Keratinocyte (primary cell): ENCODE measurements around the gene ZNF710. TPM values are rescaled to one million over a fixed set of nuclear protein-coding genes. Genes with fewer than 3 reads are reported as not detected.

Experiments used
- DNase-seq: peaks from one replicate; pipeline ENCODE4 v3.0.0-alpha.2; 2011; ENCODE audit warnings: low read depth, missing footprints, low spot score
- FAIRE-seq: peaks from 2 replicates; lab custom pipeline; 2011; peaks lifted over from hg19 to GRCh38; lab: Jason Lieb, UNC
- H2AFZ ChIP-seq: 2 replicates; pipeline ENCODE4 v1.6.0; 2012; ENCODE audit warnings: low read length, control low read depth, inconsistent platforms; ENCODE audit not compliant: control insufficient read depth
- H3K27ac ChIP-seq: 2 replicates; pipeline ENCODE4 v1.5.1; 2011; ENCODE audit warnings: low read length; ENCODE audit not compliant: control insufficient read depth, insufficient read depth
- H3K27me3 ChIP-seq: 3 replicates; pipeline ENCODE4 v1.6.0; 2011; ENCODE audit warnings: low read length; ENCODE audit not compliant: control insufficient read depth, insufficient read depth; ENCODE audit errors: extremely low read depth
- H3K36me3 ChIP-seq, 2 experiments: 2 replicates in 1 of 2; 3 replicates in 1 of 2; pipeline ENCODE4 v1.5.1; 2011; ENCODE audit warnings: low read length in 2 of 2, mild to moderate bottlenecking in 1 of 2; ENCODE audit not compliant: control insufficient read depth in 2 of 2, insufficient read depth in 2 of 2; ENCODE audit errors: extremely low read depth in 1 of 2
- H3K4me1 ChIP-seq: 3 replicates; pipeline ENCODE4 v1.5.1; 2011; ENCODE audit warnings: low read length; ENCODE audit not compliant: control insufficient read depth, insufficient read depth; ENCODE audit errors: extremely low read depth
- H3K4me2 ChIP-seq: 3 replicates; pipeline ENCODE4 v1.6.0; 2011; ENCODE audit warnings: low read depth, low read length; ENCODE audit not compliant: control insufficient read depth, insufficient read depth; ENCODE audit errors: extremely low read depth
- H3K4me3 ChIP-seq, 3 experiments: fragments of 200-600 bp in 1 of 3; sonication (generic) in 1 of 3; 2 replicates in 2 of 3; 3 replicates in 1 of 3; pipeline ENCODE4 v1.5.1; 2011 to 2016; ENCODE audit warnings: low read length in 3 of 3, mild to moderate bottlenecking in 3 of 3, control low read depth in 2 of 3, inconsistent platforms in 1 of 3, low read depth in 1 of 3, mixed read lengths in 1 of 3, mixed run types in 1 of 3, moderate library complexity in 1 of 3; ENCODE audit not compliant: control insufficient read depth in 2 of 3, insufficient read depth in 2 of 3; ENCODE audit errors: extremely low read depth in 1 of 3
- H3K79me2 ChIP-seq: 2 replicates; pipeline ENCODE4 v1.6.0; 2012; ENCODE audit warnings: low read length; ENCODE audit not compliant: control insufficient read depth, insufficient read depth
- H3K9ac ChIP-seq: 3 replicates; pipeline ENCODE4 v1.6.0; 2011; ENCODE audit warnings: low read length; ENCODE audit not compliant: control insufficient read depth, insufficient read depth; ENCODE audit errors: extremely low read depth
- H3K9me1 ChIP-seq: 3 replicates; pipeline ENCODE4 v1.6.0; 2011; ENCODE audit warnings: low read length; ENCODE audit not compliant: control insufficient read depth, insufficient read depth; ENCODE audit errors: extremely low read depth
- H3K9me3 ChIP-seq: 2 replicates; pipeline ENCODE4 v1.5.1; 2012; ENCODE audit warnings: low read depth, low read length; ENCODE audit not compliant: control insufficient read depth
- H4K20me1 ChIP-seq: 3 replicates; pipeline ENCODE4 v1.6.0; 2011; ENCODE audit warnings: low read length; ENCODE audit not compliant: control insufficient read depth, insufficient read depth; ENCODE audit errors: extremely low read depth
- EZH2 ChIP-seq: IDR thresholded peaks from one replicate; pipeline ENCODE4 v1.6.1; 2012; ENCODE audit warnings: inconsistent platforms, mild to moderate bottlenecking, low read length, moderate library complexity
- dilution Hi-C: fragments of 300-500 bp; cut with MboI; formaldehyde crosslinking; loops from one replicate; pipeline ENCODE4 v1.7.0; 2020; ENCODE audit warnings: low sequenced_read_pairs; ENCODE audit not compliant: extremely low pct_ligation_motif_present
- polyA plus RNA-seq, 5 experiments: library from polyadenylated mRNA; depleted of rRNA in 3 of 5; stranded (reverse) in 3 of 5; stranded (forward) in 1 of 5; unstranded in 1 of 5; fragments of >200 nt; gene quantifications; 1 replicate in 1 of 5; 2 replicates in 3 of 5; 3 replicates in 1 of 5; pipeline versions ENCODE4 v1.2.1 to v1.2.3, GENCODE V29; 2011 to 2012; ENCODE audit warnings: missing spikeins in 2 of 5, low read depth in 1 of 5, low replicate concordance in 1 of 5
- TF ChIP-seq, protein P1 (sequence below), 3 experiments: IDR thresholded peaks in 1 of 3; conservative IDR thresholded peaks in 1 of 3; optimal IDR thresholded peaks in 1 of 3; 2 replicates in 2 of 3; 3 replicates in 1 of 3; pipeline versions ENCODE3 to v1.5.1; 2011; ENCODE audit warnings: low read length in 3 of 3, mild to moderate bottlenecking in 3 of 3, moderate library complexity in 2 of 3, control low read depth in 1 of 3, inconsistent platforms in 1 of 3; ENCODE audit not compliant: insufficient read depth in 2 of 3; ENCODE audit errors: extremely low read depth in 1 of 3

The ZNF710 gene
- polyA plus RNA-seq, 1 donor (not counting 4 experiments of a cell fraction or from before 2014, with no cell fraction given) = 4.5 TPM

DNA sequence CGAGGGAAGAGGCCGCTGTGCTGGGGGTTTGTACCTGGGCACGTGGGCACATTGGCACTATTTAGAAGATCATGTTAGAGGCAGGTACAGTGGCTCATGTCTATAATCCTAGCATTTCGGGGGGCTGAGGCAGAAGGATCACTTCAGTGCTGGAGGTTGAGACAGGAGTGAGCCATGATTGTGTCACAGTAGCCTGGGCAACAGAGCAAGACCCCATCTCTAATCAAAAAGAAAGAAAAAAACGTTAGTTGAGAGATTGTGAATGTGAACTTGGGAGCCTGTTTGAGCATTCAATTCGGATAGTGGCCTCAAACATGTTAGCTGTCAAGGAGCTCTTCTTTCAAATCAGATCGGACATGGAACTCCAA is 64.5 kb downstream of the ZNF710 start:
- Histone ChIP-seq H3K27ac (no peak overlapping the region), H3K4me2 (no peak overlapping the region), H3K79me2 (no peaks in the 10 kb centered on the region), H4K20me1 (no peaks in the 10 kb centered on the region), H3K9me3 (no peaks in the 10 kb centered on the region), H3K9me1 (no peaks in the 10 kb centered on the region), H3K36me3 (peaks cover 0 to 7% of the 10 kb centered on the region in 2 experiments), H3K9ac (no peak overlapping the region), H3K4me3 (no peak overlapping the region), H3K27me3 (no peaks in the 10 kb centered on the region), H3K4me1 (peaks cover 26% of the 10 kb centered on the region), H2AFZ (no peak overlapping the region)
- no peak for TF ChIP-seq EZH2
- TF ChIP-seq, protein P1, sequence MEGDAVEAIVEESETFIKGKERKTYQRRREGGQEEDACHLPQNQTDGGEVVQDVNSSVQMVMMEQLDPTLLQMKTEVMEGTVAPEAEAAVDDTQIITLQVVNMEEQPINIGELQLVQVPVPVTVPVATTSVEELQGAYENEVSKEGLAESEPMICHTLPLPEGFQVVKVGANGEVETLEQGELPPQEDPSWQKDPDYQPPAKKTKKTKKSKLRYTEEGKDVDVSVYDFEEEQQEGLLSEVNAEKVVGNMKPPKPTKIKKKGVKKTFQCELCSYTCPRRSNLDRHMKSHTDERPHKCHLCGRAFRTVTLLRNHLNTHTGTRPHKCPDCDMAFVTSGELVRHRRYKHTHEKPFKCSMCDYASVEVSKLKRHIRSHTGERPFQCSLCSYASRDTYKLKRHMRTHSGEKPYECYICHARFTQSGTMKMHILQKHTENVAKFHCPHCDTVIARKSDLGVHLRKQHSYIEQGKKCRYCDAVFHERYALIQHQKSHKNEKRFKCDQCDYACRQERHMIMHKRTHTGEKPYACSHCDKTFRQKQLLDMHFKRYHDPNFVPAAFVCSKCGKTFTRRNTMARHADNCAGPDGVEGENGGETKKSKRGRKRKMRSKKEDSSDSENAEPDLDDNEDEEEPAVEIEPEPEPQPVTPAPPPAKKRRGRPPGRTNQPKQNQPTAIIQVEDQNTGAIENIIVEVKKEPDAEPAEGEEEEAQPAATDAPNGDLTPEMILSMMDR (optimal IDR thresholded peaks at IDR 0.05 in 1 of 3, IDR thresholded peaks at IDR 0.05 in 1 of 3, conservative IDR thresholded peaks at IDR 0.05 in 1 of 3; ENCODE audit: extremely low read depth in 1 of 3, insufficient read depth in 2 of 3, low read length in 3 of 3) = no peak
- FAIRE-seq = no peak
- DNase-seq = no peak
- dilution Hi-C loops = no loop called here

- Histone ChIP-seq H3K79me2 (no peaks in the 10 kb centered on the region), H3K4me2 (no peak overlapping the region), H3K4me3 (no peak overlapping the region), H3K4me1 (peaks cover 11% of the 10 kb centered on the region), H3K36me3 (peaks cover 0 to 7% of the 10 kb centered on the region in 2 experiments), H3K27ac (no peak overlapping the region), H3K27me3 (no peaks in the 10 kb centered on the region), H4K20me1 (no peaks in the 10 kb centered on the region), H2AFZ (no peak overlapping the region), H3K9me3 (no peaks in the 10 kb centered on the region), H3K9me1 (no peaks in the 10 kb centered on the region), H3K9ac (no peak overlapping the region)
- TF ChIP-seq, protein P1 (optimal IDR thresholded peaks at IDR 0.05 in 1 of 3, IDR thresholded peaks at IDR 0.05 in 1 of 3, conservative IDR thresholded peaks at IDR 0.05 in 1 of 3; ENCODE audit: extremely low read depth in 1 of 3, insufficient read depth in 2 of 3, low read length in 3 of 3) = no peak
- TF ChIP-seq EZH2 = no peak
- no peak for DNase-seq
- no peak for FAIRE-seq
- dilution Hi-C loops = no loop called here
These were observed 66.2 kb downstream of the ZNF710 start for GRCh38 chr15:90067181-90067952.
